GM18499 (cell line): ENCODE results near the gene HINT1.
"Not testable (repeated sequence)": the region's sequence is repeated elsewhere in the genome, so short reads cannot be mapped to it uniquely, and the experiment has no call there.

Source experiments
- ATAC-seq: cut with Tn5 transposase; IDR thresholded peaks from one replicate; pipeline ENCODE4 v1.9.1; 2021; ENCODE audit warnings: moderate number of reproducible peaks; ENCODE audit not compliant: insufficient read depth, unreplicated experiment

HINT1 gene

DNA sequence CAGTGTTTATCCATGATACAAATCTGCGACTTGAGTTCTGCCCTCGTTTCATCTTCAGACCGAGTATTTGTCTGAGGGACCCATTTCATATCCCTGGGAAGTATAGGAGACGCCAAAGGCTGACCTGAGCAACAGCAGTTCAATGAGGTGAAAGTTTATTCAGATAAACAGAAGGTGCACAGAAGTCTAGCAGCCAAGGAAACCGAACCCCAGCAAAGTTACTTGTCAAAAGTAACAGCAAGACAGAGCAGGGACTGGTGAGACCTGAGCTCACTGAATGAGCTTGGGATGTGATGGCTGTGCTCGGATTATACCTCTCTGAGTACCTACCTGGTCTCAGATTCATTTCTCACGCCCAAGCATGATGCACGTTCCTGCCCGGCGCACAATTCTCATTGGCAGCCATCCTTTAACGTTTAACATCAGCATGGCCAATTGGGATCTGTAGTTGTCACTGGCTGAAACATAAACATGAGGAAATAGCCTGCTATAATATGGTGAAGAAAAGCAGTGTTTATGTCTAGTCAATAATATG lies 6.3 kb upstream of the HINT1 start:
- ATAC-seq, result no peak

GRCh38 chr5:131170540-131171275 lies 5.7 kb upstream of the HINT1 start, which contains the start of gene LYRM7:
Gene LYRM7 (plus strand): TSS chr5:131170944. CDS start chr5:131171021, 77 bp downstream.
- peak; percentile 94 for ATAC-seq

DNA sequence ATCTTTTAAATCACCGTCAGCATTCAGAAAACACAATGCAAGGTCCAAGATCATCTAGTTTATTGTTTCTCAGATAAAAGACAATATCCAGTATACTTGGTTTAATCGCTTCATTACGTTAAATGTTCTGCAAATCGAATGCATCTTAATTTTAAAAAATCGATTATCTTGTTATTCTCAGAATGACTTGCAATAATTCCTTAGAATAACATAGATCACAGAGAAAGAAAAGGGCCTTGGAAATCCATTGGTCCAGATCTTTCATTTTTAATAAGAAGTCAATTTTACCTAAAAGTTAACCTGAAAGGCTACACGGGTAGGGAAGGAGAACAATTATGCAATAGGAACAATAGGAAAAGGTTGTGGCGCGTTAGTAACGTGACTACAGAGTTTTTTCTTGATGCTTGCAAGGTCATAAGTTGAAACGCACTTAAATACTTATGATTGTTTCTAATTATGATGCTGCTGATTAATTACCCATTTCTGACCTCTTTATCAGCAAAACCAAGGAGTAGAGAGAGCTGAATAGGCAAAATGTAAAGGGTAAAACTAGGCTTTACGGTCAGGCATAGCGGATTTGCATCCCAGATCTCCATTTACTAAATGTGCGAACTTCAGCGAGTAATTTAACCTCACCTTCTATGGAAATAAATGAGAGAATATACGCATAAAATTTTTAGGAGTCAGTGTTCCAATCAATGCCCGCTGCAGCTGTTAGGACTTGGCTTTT lies 4.9 kb upstream of the HINT1 start:
- ATAC-seq, result no peak

- no peak for ATAC-seq
These were observed 2.6 kb upstream of the HINT1 start for GRCh38 chr5:131167615-131168014.

GRCh38 chr5:131164191-131165118 lies 601 bp downstream of the HINT1 start:
- ATAC-seq, result peak; percentile 48

- ATAC-seq, result no peak
These were observed 1.6 kb downstream of the HINT1 start for GRCh38 chr5:131163276-131164119.

DNA sequence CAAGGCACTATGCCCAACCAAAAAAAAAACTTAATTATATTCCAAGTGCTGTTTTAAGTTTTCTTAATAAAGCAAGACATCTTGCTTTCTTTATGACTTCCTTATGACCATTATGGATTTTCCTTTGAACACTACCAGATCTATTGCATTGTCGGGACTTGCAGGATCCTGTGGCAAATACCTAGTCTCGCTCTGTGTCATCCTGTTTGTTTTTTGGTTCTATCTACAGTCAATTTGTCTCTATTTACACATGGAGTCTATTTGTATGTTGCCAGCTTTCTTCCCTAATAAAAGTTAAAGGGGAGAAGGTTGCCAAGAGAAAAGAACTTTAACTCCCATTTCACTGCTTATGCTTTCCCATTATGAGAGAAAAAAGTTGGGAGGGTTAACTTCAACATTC lies 4.9 kb downstream of the HINT1 start:
- no peak for ATAC-seq

DNA sequence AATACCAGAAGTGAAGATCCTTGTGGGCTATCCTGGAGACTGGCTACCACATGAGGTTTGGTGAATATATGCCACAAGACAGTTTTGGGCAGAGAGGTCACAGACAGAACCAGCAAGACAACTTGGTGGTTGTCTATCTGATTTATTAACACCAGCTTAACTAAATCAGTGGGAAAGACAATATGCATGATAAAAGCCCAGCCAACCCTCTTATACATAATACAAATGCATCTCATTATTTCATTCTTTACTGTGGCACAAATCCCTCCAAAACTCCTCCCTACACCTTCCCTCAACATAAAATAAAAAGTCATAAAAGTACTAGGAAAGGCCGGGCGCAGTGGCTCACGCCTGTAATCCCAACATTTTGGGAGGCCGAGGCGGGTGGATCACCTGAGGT lies 8.1 kb downstream of the HINT1 start:
- no peak for ATAC-seq

DNA sequence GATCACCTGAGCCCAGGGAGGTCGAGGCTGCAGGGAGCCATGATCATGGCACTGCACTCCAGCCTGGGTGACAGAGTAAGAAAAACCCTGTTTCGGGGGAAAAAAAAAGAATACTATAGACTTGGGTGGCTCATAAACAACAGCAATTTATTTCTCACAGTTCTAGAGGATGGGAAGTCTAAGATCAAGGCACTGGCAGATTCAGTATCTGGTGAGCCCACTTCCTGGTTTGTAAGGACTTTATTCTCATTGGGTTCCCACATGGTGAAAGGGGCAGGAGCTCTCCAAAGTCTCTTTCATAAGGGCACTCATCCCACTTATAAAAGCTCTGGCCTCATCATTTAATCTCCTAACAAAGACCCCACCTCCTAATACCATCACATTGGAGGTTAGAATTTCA lies 8.7 kb downstream of the HINT1 start:
- ATAC-seq, result no peak

GRCh38 chr5:131151216-131151615 lies 13.8 kb downstream of the HINT1 start:
- ATAC-seq, result no peak

DNA sequence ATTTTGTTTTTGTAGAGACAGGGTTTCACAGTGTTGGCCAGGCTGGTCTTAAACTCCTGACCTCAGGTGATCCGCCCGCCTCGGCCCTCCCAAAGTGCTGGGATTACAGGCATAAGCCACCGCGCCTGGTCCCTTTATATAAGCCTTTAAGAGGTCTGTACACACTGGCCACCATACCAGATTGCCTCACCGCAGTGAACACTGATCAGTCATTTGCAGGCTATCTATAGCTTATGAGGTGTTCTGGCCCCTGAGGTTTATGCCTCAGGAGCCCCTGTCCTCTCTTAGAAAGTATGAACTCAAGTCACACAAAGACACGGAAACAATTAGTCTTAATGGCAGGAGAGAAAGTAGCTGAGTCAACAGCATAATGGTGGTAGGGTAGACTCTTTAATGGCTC lies 14.6 kb downstream of the HINT1 start:
- no peak for ATAC-seq

DNA sequence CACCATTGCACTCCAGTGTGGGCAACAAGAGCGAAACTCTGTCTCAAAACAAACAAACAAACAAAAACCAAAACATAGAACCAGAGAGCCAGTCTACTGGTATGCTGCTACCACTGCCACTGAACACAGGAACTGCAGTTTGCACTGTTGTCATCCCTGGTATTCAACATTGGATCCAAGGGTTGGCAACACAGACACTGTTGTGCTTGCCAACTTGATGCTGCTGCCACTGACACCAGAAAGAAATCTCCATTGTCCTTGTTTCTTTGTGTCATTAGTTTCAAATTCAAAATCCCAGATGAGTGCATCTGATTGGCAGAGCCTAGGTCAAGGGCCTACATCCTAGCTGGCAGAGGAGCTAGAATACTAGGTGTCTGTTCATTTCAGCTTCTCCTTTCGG lies 16.2 kb downstream of the HINT1 start:
- ATAC-seq, result no peak

DNA sequence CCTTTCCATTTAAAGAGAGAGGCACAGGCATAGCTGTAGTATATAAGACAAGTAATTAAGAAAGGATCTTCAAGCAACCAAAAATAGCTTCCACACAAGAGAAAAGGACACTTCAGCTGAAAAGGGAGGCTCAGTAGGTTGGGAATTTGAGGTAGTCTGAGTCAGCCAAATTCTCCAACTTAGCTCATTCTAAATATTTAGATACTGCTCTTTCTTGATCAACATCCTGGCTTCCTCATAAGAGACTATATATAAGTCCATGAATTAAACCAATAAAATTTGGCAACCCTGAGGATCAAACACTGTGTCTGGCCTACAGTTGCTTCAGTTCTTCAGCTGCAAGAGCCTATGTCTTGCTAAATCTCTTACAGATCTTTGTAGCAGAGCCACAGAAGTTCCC lies 17.8 kb downstream of the HINT1 start:
- no peak for ATAC-seq

DNA sequence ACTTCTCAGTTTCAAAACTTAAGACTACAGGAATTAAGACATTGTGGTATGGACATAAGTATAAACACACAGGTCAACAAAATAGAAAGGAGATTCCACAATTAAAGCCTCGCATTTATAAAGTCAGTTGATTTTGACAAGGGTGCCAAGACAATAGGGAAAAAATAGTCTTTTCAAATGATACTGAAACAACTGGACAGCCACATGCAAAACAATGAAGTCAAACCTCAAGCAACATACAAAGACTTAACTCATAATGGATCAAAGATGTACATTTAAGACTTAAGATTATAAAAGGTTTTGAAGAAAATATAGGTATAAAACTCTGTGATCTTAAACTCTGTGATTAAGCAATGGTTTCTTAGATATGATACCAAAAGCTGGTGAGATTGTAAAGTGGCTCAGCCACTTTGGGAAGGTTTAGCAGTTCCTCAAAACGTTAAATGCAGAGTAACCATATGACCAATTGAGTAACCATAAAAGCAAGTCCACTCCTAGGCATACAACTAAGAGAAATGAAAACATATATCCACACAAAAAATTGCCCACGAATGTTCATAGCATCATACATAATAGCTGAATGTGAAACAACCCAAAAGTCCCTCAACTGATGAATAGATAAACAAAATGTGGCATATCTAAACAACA lies 22.0 kb downstream of the HINT1 start:
- ATAC-seq, result peak; percentile 54

DNA sequence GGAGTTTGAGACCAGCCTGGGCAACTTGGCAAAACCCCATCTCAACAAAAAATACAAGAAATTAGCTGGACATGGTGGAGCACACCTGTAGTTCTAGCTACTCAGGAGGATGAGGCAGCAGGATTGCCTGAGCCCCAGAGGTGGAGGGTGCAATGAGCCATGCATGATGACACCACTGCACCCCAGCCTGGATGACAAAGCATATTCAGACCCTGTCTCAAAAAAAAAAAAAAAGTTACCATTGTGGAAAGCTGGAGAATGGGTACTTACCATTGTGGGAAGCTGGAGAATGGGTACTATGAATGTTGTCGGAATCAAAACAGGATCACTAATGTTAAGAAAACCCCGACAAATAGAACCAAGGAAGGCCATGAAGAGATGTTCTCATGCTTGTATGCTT lies 25.7 kb downstream of the HINT1 start:
- no peak for ATAC-seq

- not testable (repeated sequence) for ATAC-seq
These were observed 26.6 kb downstream of the HINT1 start for GRCh38 chr5:131138406-131138805.

DNA sequence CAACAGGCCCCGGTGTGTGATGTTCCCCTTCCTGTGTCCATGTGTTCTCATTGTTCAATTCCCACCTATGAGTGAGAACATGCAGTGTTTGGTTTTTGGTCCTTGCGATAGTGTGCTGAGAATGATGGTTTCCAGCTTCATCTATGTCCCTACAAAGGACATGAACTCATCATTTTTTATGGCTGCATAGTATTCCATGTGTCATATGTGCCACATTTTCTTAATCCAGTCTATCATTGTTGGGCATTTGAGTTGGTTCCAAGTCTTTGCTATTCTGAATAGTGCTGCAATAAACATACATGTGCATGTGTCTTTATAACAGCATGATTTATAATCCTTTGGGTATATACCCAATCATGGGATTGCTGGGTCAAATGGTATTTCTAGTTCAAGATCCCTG lies 32.0 kb downstream of the HINT1 start:
- not testable (repeated sequence) for ATAC-seq

GRCh38 chr5:131129306-131129705 lies 35.8 kb downstream of the HINT1 start:
- no peak for ATAC-seq

DNA sequence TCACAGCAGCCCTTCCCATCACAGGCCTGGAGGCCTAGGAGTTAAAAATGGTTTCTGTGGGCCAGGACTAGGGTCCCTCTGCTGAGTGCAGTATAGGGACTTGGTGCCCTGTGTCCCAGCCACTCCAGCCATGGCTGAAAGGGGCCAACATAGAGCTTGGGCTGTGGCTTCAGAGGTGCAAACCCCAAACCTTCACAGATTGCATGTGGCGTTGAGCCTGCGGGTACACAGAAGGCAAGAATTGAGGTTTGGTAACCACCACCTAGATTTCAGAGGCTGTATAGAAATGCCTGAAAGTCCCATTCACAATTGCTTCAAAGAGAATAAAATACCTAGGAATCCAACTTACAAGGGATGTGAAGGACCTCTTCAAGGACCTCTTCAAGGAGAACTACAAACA lies 37.8 kb downstream of the HINT1 start:
- not testable (repeated sequence) for ATAC-seq
